ENCODE measurements around the gene HOXB6.
A peak's percentile ranks its signal among the peaks of the same experiment; 100 is the strongest.

Gene HOXB6

GRCh38 chr17:48551214-48551555, 53.6 kb downstream of the HOXB6 start:
- DNase-seq = peak; percentile 58

GRCh38 chr17:48550502-48551213, 54.1 kb downstream of the HOXB6 start:
- DNase-seq = peak; percentile 58

GRCh38 chr17:48549914-48550501, 54.8 kb downstream of the HOXB6 start:
- DNase-seq = peak; percentile 44

GRCh38 chr17:48549281-48549630, 55.5 kb downstream of the HOXB6 start:
- DNase-seq = no peak

- peak; percentile 47 for DNase-seq
Observed at GRCh38 chr17:48548523-48549280, 56.1 kb downstream of the HOXB6 start.

GRCh38 chr17:48547808-48548522, 56.8 kb downstream of the HOXB6 start:
- DNase-seq = peak; percentile 65

- peak; percentile 72 for DNase-seq
Observed at GRCh38 chr17:48546924-48547807, 57.6 kb downstream of the HOXB6 start.

GRCh38 chr17:48546137-48546923, 58.5 kb downstream of the HOXB6 start:
- DNase-seq = no peak

All from NCI-H1105 treated with DMSO at 0.1 percent for 48 hours (cell line).